Immature natural killer cell (primary cell): Measurements from ENCODE around the gene DHCR7. TPM values are rescaled to one million over a fixed set of nuclear protein-coding genes. Genes with fewer than 3 reads are reported as not detected.

Source experiments
- DNase-seq, 3 donors: peaks; one replicate each; pipeline ENCODE4 v3.0.0; 2022; ENCODE audit warnings: mixed read lengths in 1 of 3
- H3K27ac Mint-ChIP-seq, 6 donors: one replicate each; pipeline ENCODE4 v1.8.0; 2020; ENCODE audit warnings: mixed read lengths in 6 of 6, mild to moderate bottlenecking in 5 of 6, inconsistent platforms in 4 of 6, moderate library complexity in 3 of 6
- H3K27me3 Mint-ChIP-seq, 3 donors: one replicate each; pipeline ENCODE4 v1.8.0; 2020 to 2021; ENCODE audit warnings: low read depth in 3 of 3, mild to moderate bottlenecking in 3 of 3, mixed read lengths in 3 of 3, moderate library complexity in 3 of 3, inconsistent platforms in 1 of 3
- H3K36me3 Mint-ChIP-seq, 3 donors: one replicate each; pipeline ENCODE4 v1.8.0; 2020; ENCODE audit warnings: mixed read lengths in 3 of 3, inconsistent platforms in 2 of 3, mild to moderate bottlenecking in 2 of 3
- H3K4me1 Mint-ChIP-seq, 2 donors: one replicate each; pipeline ENCODE4 v1.8.0; 2020; ENCODE audit warnings: inconsistent platforms in 2 of 2, mild to moderate bottlenecking in 2 of 2, mixed read lengths in 2 of 2, moderate library complexity in 1 of 2
- H3K4me3 Mint-ChIP-seq, 5 donors: one replicate each; pipeline ENCODE4 v1.8.0; 2020; ENCODE audit warnings: mild to moderate bottlenecking in 5 of 5, mixed read lengths in 5 of 5, inconsistent platforms in 3 of 5, moderate library complexity in 3 of 5
- H3K9me3 Mint-ChIP-seq, 6 donors: one replicate each; pipeline ENCODE4 v1.8.0; 2020; ENCODE audit warnings: mild to moderate bottlenecking in 6 of 6, mixed read lengths in 6 of 6, inconsistent platforms in 4 of 6, moderate library complexity in 3 of 6
- polyA plus RNA-seq, 3 donors: library from polyadenylated mRNA; unstranded; fragments of 300-500 nt; fragmentation: Illumina TruSeq; gene quantifications; one replicate each; pipeline ENCODE4 v1.2.3, GENCODE V29; 2021

DHCR7 gene
- polyA plus RNA-seq, 3 donors from 2014 or later = 10.2 to 15.1 (median 15.0) TPM

- Mint-ChIP-seq H3K36me3 (peaks cover 7 to 19% (median 19%) of the 10 kb centered on the region in 3 donors), H3K4me3 (peak overlapping the region; percentile 86 to 93 (median 88)), H3K27me3 (peaks cover 0 to 3% (median under 1%) of the 10 kb centered on the region in 3 donors), H3K4me1 (peaks cover 41 to 53% of the 10 kb centered on the region in 2 donors), H3K9me3 (peaks cover 0 to 3% (median 0%) of the 10 kb centered on the region in 6 donors), H3K27ac (peak overlapping the region; percentile 54 to 88 (median 87))
- DNase-seq = no peak
Measured at GRCh38 chr11:71446942-71447688, 1.1 kb downstream of the DHCR7 start.

- H3K4me1 Mint-ChIP-seq = peaks cover 32 to 43% of the 10 kb centered on the region in 2 donors
- peaks cover 0 to 2% (median 0%) of the 10 kb centered on the region in 3 donors for H3K27me3 Mint-ChIP-seq
- H3K4me3 Mint-ChIP-seq = peak overlapping the region in 3 of 5 donors; percentile 38 to 86 (median 65)
- H3K9me3 Mint-ChIP-seq = peaks cover 0 to 3% (median 0%) of the 10 kb centered on the region in 6 donors
- H3K27ac Mint-ChIP-seq = no peak overlapping the region
- H3K36me3 Mint-ChIP-seq = peaks cover 8 to 23% (median 19%) of the 10 kb centered on the region in 3 donors
- DNase-seq = no peak
Measured at GRCh38 chr11:71446150-71446549, 2.0 kb downstream of the DHCR7 start.

GRCh38 chr11:71444811-71445210, 3.4 kb downstream of the DHCR7 start:
- peaks cover 24 to 30% of the 10 kb centered on the region in 2 donors for H3K4me1 Mint-ChIP-seq
- peaks cover 11 to 26% (median 21%) of the 10 kb centered on the region in 3 donors for H3K36me3 Mint-ChIP-seq

GRCh38 chr11:71443736-71444445, 4.3 kb downstream of the DHCR7 start:
- Mint-ChIP-seq H3K9me3 (peaks cover 0 to 3% (median 0%) of the 10 kb centered on the region in 6 donors), H3K4me3 (no peak overlapping the region), H3K27me3 (peaks cover 0 to 4% (median 2%) of the 10 kb centered on the region in 3 donors), H3K27ac (no peak overlapping the region), H3K36me3 (peaks cover 14 to 26% (median 23%) of the 10 kb centered on the region in 3 donors), H3K4me1 (peaks cover 15 to 21% of the 10 kb centered on the region in 2 donors)
- DNase-seq = no peak

More at GRCh38 chr11:71444811-71445210, 3.4 kb downstream of the DHCR7 start:
- H3K27ac Mint-ChIP-seq = no peak overlapping the region
- peaks cover 0 to 2% (median 2%) of the 10 kb centered on the region in 3 donors for H3K27me3 Mint-ChIP-seq
- H3K9me3 Mint-ChIP-seq = peaks cover 0 to 3% (median 0%) of the 10 kb centered on the region in 6 donors
- DNase-seq = no peak
- H3K4me3 Mint-ChIP-seq = no peak overlapping the region

GRCh38 chr11:71442880-71443279, 5.3 kb downstream of the DHCR7 start:
- Mint-ChIP-seq H3K4me1 (peaks cover 12 to 17% of the 10 kb centered on the region in 2 donors), H3K4me3 (no peak overlapping the region), H3K27ac (no peak overlapping the region), H3K36me3 (peaks cover 14 to 26% (median 23%) of the 10 kb centered on the region in 3 donors), H3K9me3 (peaks cover 0 to 3% (median 0%) of the 10 kb centered on the region in 6 donors), H3K27me3 (peaks cover 0 to 4% (median 2%) of the 10 kb centered on the region in 3 donors)
- no peak for DNase-seq

- Mint-ChIP-seq H3K4me3 (no peak overlapping the region), H3K27ac (no peak overlapping the region), H3K4me1 (peaks cover 4 to 10% of the 10 kb centered on the region in 2 donors), H3K9me3 (peaks cover 0 to 3% (median 0%) of the 10 kb centered on the region in 6 donors), H3K36me3 (peaks cover 14 to 26% (median 23%) of the 10 kb centered on the region in 3 donors), H3K27me3 (peaks cover 0 to 4% (median 2%) of the 10 kb centered on the region in 3 donors)
- DNase-seq = no peak
Measured at GRCh38 chr11:71442123-71442522, 6.1 kb downstream of the DHCR7 start.

GRCh38 chr11:71441251-71441650, 6.9 kb downstream of the DHCR7 start:
- no peak for DNase-seq
- H3K9me3 Mint-ChIP-seq = peaks cover 0 to 3% (median 0%) of the 10 kb centered on the region in 6 donors
- no peak overlapping the region for H3K27ac Mint-ChIP-seq
- H3K27me3 Mint-ChIP-seq = peaks cover 0 to 4% (median 2%) of the 10 kb centered on the region in 3 donors
- H3K4me3 Mint-ChIP-seq = no peak overlapping the region
- peaks cover 0 to 5% of the 10 kb centered on the region in 2 donors for H3K4me1 Mint-ChIP-seq
- peaks cover 18 to 28% (median 23%) of the 10 kb centered on the region in 3 donors for H3K36me3 Mint-ChIP-seq

GRCh38 chr11:71440021-71440755, 8.0 kb downstream of the DHCR7 start:
- no peak for DNase-seq
- peak overlapping the region in 1 of 6 donors; percentile 79 for H3K27ac Mint-ChIP-seq
- H3K4me1 Mint-ChIP-seq = no peaks in the 10 kb centered on the region
- peaks cover 0 to 4% (median 0%) of the 10 kb centered on the region in 3 donors for H3K27me3 Mint-ChIP-seq
- H3K9me3 Mint-ChIP-seq = no peaks in the 10 kb centered on the region
- H3K4me3 Mint-ChIP-seq = no peak overlapping the region
- peaks cover 14 to 19% (median 15%) of the 10 kb centered on the region in 3 donors for H3K36me3 Mint-ChIP-seq

- Mint-ChIP-seq H3K9me3 (no peaks in the 10 kb centered on the region), H3K27me3 (peaks cover 0 to 4% (median 0%) of the 10 kb centered on the region in 3 donors), H3K36me3 (peaks cover 11 to 20% (median 12%) of the 10 kb centered on the region in 3 donors), H3K4me1 (no peaks in the 10 kb centered on the region), H3K27ac (no peak overlapping the region), H3K4me3 (no peak overlapping the region)
- DNase-seq = no peak
Measured at GRCh38 chr11:71438650-71439049, 9.5 kb downstream of the DHCR7 start.

GRCh38 chr11:71437879-71438278, 10.3 kb downstream of the DHCR7 start:
- peaks cover 0 to 4% (median 0%) of the 10 kb centered on the region in 3 donors for H3K27me3 Mint-ChIP-seq
- H3K4me1 Mint-ChIP-seq = no peaks in the 10 kb centered on the region
- no peak overlapping the region for H3K4me3 Mint-ChIP-seq
- no peak overlapping the region for H3K27ac Mint-ChIP-seq
- DNase-seq = no peak
- H3K36me3 Mint-ChIP-seq = peaks cover 11 to 20% (median 14%) of the 10 kb centered on the region in 3 donors
- no peaks in the 10 kb centered on the region for H3K9me3 Mint-ChIP-seq

- Mint-ChIP-seq H3K27me3 (peaks cover 0 to 4% (median 0%) of the 10 kb centered on the region in 3 donors), H3K36me3 (peaks cover 10 to 17% (median 11%) of the 10 kb centered on the region in 3 donors), H3K4me3 (no peak overlapping the region), H3K4me1 (no peaks in the 10 kb centered on the region), H3K27ac (no peak overlapping the region), H3K9me3 (no peaks in the 10 kb centered on the region)
- DNase-seq = no peak
Measured at GRCh38 chr11:71437399-71437798, 10.8 kb downstream of the DHCR7 start.

- no peak overlapping the region for H3K27ac Mint-ChIP-seq
- H3K4me3 Mint-ChIP-seq = no peak overlapping the region
- peaks cover 0 to 4% (median 0%) of the 10 kb centered on the region in 3 donors for H3K27me3 Mint-ChIP-seq
- DNase-seq = no peak
- H3K36me3 Mint-ChIP-seq = peaks cover 10 to 12% (median 11%) of the 10 kb centered on the region in 3 donors
- H3K4me1 Mint-ChIP-seq = no peaks in the 10 kb centered on the region
- H3K9me3 Mint-ChIP-seq = no peaks in the 10 kb centered on the region
Measured at GRCh38 chr11:71436861-71437260, 11.3 kb downstream of the DHCR7 start.

- Mint-ChIP-seq H3K4me1 (no peaks in the 10 kb centered on the region), H3K9me3 (no peaks in the 10 kb centered on the region), H3K27ac (no peak overlapping the region), H3K4me3 (no peak overlapping the region), H3K36me3 (peaks cover 7 to 10% (median 8%) of the 10 kb centered on the region in 3 donors), H3K27me3 (peaks cover 0 to 6% (median 0%) of the 10 kb centered on the region in 3 donors)
- DNase-seq = no peak
Measured at GRCh38 chr11:71435278-71435951, 12.8 kb downstream of the DHCR7 start.
